Pons (tissue), 1 donor: ENCODE measurements around the gene USP26.
"Not testable (repeated sequence)": the region's sequence is repeated elsewhere in the genome, so short reads cannot be mapped to it uniquely, and the experiment has no call there.

Source experiments
- DNase-seq: peaks from one replicate; pipeline ENCODE4 v3.0.0-alpha.2; 2016; ENCODE audit warnings: low spot score

USP26 gene, protein sequence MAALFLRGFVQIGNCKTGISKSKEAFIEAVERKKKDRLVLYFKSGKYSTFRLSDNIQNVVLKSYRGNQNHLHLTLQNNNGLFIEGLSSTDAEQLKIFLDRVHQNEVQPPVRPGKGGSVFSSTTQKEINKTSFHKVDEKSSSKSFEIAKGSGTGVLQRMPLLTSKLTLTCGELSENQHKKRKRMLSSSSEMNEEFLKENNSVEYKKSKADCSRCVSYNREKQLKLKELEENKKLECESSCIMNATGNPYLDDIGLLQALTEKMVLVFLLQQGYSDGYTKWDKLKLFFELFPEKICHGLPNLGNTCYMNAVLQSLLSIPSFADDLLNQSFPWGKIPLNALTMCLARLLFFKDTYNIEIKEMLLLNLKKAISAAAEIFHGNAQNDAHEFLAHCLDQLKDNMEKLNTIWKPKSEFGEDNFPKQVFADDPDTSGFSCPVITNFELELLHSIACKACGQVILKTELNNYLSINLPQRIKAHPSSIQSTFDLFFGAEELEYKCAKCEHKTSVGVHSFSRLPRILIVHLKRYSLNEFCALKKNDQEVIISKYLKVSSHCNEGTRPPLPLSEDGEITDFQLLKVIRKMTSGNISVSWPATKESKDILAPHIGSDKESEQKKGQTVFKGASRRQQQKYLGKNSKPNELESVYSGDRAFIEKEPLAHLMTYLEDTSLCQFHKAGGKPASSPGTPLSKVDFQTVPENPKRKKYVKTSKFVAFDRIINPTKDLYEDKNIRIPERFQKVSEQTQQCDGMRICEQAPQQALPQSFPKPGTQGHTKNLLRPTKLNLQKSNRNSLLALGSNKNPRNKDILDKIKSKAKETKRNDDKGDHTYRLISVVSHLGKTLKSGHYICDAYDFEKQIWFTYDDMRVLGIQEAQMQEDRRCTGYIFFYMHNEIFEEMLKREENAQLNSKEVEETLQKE

DNA sequence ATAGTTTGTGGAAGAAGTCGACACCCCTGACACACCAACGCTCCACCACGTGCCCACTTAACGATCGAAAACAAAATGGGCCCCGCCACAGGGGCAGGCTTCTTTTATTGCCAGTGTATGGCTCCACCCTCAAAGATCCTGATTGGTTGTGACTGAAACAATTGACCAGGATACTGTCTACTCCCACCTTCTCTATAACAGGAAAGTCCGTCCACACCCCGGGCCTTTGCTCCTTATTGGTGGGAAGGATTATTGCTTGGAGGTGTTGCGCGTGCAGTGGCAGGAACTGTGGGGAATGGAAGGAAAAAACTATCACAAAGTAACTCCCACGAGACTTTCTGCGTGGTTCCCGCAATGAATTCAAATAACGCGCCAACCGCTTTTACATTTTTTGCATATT is at the start of gene USP26:
Gene USP26, minus strand, starts transcription at position 79 of the 400 bp plus-strand sequence. CDS start 68,889 bp downstream, outside the sequence.
- DNase-seq: no peak

DNA sequence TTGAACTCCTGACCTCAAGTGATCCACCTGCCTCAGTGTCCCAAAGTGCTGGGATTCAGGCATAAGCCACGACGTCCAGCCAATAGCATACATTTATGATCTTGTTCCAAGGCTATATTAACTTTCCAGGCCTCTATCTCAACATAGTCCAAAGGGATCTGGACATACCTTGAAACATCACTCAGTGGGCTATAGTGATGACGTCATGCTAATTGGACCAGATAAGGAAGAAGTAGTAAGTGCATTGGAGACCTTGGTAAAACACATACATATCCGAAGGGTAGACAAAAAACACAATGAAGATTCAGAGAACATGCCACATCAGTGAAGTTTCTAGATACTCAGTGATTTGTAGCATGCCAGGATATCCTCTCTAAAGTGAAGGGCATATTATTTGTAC is 37.4 kb upstream of the USP26 start:
- DNase-seq: no peak

DNA sequence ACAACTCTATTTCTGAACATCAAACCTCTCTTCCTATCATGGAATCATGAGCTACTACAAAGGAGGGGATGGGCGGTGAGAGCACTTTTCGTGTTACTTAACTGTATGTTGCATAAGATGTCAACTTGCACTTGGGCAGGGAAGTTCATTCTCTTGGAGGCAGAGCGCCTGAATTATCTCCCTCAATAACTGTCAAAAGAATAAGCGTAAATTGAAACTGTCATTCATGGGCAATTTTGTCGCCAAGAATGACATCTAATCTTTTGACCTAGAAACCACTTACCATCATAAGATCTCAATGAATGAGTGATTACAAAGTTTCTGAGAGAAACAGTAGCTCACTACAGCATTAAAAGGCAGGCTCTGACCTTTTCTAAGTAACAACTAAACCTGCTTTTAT is 23.5 kb upstream of the USP26 start:
- DNase-seq: no peak

DNA sequence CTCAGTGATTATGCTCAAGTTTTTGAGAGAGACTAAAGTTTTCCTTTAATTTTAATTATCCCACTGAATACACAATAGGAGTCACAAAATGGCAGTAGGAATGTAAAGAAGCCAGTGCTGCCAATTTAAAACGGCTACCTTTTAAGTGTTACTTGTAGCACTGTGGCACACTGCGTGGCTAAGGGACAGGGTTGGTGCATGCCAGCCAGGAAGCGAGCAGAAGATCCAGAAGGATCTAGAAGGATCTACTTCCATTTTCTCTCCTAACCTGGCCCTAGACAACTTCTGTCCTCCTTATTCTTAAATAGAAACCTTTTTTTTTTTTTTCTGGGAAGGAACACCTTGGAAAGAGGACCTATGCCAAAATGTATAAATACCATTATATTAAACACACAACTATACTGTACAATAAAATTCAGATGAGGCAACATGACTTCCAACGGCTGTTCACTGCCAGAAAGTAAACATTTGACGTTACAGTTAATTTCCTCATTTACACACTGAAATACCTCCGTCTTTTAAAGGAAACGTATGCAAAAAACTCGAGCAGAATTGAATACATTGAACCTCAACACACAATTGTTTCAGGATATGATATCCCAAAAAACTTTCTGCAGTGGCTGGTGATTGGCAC is 2.7 kb downstream of the USP26 start:
- no peak for DNase-seq

DNA sequence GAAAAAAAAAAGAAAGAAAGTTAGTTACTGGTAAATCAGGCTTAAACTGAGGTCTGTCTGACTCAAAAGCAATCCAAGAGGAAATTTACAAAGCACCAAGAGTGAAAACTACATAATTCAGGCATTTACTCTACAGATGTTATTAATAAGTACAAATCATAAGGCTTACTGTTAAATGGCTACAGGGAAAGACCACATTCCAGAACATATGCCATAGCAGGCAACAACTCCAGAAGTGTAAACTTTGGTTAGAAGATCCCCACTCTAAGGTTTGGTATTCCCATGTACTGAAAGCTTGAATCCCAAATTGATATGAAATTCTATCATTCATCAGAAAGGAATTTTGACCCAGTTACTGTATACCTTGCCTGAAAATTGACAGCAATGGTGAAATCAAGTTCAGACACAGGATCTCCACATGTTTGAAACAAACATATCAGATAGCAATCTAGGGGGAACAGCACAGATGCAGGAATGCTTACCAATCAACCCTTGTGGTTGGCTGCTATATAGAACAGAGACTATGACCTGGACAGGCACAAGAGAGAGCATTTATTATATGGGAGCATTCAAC is 6.6 kb downstream of the USP26 start:
- DNase-seq: no peak

DNA sequence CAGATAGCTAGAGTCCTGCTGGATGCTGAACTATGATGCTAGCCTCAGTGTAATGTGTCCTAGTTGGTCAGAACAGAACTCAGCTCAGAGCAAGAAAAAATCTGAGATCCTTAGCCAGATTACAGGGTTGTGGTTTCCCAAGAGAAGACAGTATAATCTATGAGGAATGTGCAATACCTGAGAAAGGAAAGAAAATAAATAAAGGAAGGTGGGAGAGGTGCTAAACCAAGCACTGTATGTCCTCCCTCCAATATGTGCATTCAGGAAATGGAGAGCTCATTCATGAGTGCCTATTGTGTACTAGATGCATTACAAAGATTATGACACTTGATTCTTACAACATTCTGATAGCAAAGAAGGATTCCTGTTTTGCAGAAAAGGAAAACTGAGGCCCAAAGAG is 7.5 kb downstream of the USP26 start:
- DNase-seq: no peak

DNA sequence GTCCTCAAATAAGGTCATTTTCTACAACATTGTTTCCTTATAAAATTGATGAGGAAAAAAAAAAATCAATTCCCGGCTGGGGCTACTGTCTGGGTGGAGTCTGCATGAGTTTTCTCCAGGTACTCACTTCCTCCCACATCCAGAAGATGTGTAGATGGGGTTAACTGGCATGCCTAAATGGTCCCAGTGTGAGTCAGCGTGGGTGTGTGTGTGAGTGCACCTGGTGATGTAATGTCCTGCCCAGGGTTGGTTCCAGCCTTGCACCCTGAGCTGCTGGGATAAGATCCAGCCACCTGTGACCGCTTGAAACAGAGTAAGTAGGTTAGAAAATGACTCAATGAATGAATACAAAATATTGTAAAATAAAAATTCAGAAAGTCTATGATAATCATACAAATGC is 11.1 kb downstream of the USP26 start:
- DNase-seq: no peak

DNA sequence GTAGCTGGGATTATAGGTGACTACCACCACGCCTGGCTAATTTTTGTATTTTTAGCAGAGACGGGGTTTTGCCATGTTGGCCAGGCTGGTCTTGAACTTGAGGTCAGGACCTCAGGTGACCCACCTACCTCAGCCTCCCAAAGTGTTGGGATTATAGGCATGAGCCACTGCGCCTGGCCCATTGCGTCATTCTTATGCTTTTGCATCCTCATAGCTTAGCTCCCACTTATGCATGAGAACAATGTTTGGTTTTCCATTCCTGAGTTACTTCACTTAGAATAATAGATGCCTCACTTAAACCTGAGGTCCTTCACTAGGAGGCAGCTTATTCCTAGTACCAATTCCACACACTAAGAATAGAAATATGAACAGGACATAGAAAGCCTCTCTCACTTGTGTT is 11.9 kb downstream of the USP26 start:
- not testable (repeated sequence) for DNase-seq

DNA sequence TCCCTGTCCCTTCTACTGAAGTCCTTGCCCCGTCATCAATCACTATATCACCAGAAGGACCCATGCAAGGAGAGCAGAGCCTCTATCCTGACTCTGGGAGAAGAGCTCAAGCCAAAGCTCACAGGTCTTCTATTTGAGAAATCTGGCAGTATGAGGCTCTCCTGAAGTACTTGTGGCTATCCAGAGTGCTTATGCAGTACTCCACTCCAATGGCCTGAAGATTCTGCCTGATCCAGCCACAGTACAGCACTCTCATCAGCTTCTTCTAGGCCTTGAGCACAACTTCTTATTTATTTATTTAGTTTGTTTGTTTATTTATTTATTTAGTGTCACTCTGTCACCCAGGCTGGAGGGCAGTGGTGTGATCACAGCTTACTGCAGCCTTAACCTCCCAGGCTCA is 13.0 kb downstream of the USP26 start:
- DNase-seq: no peak

DNA sequence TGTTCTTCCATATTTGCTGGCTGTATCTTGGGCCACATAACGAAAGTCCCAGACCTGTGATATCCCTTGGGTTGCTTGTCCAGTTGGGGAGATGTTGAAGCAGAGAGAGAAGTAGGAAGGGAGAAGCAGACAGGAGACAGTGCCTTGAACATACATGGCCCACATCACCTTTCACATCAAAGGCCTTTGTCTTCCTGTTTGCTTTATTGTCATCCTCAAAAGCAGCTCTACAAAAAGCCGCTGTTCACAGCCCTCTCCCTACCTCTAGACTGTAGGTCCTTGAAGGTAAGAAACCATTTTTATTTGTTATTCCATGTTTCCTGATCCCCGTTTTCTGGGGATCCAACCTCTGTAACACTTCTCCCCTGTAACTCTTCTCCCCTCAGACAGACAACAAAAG is 14.9 kb downstream of the USP26 start:
- no peak for DNase-seq

DNA sequence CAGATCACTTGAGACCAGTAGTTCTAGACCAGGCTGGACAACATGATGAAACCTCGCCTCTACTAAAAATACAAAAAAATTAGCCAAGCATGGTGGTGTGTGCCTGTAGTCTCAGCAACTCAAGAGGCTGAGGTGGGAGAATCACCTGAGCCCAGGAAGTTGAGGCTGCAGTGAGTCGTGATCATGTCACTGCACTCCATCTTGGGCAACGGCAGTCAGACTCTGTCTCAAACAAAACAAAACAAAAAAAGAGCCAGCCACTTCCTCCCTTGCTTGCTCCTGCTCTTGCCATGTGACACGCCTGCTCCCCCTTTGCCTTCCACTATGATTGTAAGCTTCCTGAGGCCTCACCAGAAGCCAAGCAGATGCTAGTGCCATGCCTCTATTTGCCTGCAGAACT is 19.1 kb downstream of the USP26 start:
- DNase-seq: not testable (repeated sequence)

DNA sequence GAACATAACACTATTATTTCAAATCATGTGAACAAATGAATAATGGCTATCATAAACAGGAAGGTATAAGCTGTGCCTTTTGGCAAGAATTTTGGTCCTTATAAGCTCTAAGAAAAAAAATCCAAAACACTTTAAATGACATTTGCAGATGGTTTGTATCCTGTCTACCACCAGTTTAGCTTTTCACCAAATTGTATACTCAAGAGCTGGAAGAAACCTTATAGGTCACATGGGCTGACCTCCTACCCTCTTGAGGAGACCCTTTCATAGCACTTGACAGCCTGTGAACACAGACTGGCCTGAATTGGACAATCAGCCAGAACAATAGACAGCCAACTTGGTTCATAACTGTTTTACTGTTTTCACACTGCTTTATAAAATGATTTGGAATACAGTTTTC is 24.3 kb downstream of the USP26 start:
- DNase-seq: no peak

DNA sequence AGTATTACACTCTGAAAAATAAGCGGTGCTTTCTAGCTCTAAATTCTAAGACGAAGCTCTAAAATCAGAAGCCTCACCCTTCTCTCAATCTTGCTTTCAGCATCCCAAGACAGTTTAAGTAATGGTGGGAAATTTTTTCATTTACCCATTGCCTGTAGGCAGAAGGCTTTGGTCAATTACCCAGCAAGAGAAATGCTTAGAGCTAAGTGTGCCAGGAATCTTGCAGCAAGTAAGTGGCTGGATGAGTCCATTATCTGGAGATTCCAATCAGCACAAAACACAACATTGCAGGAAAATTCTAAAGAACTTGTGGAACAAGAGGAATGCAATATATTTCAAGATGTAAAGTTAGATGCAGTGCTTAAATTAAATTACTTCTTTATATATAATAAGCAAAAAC is 28.4 kb downstream of the USP26 start:
- no peak for DNase-seq

DNA sequence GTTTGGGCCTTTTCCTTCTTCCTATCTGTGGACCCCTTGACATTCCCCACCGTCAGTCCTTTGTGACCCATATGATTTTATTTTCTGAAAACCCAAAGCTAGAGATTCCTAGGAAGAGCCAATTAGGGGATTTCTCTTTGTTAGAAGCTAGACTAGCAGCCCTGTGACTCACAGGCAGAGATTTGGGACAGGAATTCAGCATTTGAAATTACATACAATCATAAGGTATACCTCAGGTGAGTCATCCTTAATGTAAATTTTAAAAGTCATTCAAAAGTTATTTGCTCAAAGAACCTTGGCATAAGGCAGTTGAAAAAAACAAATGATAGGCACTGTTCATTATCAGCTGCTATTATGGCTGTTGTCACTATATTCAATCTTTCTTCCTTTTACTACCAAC is 40.6 kb downstream of the USP26 start:
- no peak for DNase-seq

DNA sequence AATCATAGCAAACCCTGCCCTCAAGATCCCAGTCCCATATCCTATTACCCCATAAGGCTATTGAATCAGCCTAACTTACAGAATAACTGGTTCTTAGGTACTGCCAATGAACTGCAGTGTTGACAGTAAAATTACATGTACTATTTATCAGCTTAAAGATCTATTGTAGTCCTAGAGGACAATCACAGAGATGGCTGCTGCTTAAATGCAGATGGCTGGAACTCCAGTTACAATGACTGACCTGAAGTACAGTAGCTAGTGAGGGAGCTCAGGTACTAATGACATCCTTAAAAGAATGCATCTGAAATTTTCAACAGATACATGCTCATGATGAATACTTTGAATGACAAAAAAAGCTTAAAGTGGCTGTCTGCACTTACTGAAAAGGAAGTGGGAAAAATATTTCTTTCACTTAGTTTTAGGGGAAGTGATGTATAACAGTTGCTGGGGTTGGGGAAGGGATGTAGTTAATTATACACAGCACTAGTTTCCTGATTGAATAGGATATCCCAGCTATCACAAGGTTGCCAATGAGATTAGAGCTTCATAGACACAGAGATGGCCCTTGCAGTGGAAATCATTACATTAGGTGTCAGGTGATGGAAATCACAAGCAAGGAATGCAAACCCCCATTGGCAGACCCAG is 42.0 kb downstream of the USP26 start:
- DNase-seq: no peak

DNA sequence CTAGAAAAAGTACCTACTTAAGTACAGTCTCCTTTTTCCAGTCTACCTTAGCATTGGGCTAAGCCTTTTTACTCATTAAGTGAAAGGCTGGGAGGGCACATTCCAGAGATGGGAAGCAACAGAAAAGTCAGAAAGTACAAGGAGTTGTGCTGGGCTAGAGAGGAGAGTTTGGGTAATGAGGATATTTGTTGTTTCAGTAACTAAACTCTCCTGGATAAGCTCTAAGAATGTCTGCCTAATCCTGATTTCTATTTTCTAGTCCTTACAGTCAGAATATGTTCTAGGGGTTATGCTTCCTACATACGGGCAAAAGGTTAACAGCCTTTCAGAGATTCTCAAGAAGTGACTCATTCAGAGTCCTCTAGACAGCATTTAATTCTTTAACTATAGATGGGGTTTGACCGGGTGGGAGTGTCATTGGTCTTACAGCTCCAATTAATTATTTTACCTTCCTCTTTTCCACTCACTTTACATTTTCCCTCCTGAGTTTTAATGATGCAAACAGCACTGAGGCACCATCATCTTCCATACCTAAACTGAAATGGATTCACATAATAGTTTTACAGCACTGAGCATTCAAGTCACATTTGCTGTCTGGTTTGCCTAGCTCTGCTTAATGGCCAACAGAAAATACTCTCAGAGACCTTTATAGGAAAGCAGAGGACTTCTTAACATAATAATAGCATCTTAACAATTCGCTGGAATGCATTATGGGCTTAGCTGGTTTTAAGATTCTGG is 42.9 kb downstream of the USP26 start:
- DNase-seq: no peak

DNA sequence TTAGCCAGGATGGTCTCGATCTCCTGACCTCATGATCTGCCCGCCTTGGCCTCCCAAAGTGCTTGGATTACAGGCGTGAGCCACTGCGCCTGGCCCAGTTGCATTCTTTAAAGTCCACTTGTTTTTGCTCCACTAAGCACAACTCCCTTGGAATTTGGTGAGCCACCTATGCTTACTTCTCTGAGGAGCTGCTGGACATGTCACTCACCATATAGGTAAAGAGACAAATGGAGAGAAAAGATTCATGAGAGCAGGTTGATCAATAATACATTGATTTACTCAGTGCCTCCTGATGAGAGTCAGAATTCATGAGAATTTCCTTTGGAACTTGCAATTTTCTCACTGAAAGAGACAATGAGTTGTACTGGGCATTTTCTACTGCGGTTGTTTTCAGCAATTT is 48.2 kb downstream of the USP26 start:
- DNase-seq: no peak

DNA sequence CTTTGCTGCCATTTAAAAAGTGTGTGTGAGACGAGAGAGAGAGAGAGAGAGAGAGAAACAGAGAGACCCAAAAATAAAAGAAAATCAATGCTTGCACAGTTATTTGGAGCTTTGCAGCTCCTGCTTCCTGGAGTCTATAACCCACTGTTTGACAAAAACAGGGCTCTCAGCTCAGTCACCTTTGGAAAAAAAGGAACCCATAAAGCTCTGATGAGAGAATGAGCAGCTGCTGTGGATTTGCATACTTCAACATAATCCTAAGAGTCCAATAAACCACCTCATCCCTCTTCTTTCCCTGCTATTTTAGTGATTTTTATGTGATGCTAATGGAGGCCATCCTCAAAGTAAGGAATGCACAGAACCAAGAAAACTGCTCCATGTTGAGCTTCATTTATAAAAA is 50.3 kb downstream of the USP26 start:
- no peak for DNase-seq

DNA sequence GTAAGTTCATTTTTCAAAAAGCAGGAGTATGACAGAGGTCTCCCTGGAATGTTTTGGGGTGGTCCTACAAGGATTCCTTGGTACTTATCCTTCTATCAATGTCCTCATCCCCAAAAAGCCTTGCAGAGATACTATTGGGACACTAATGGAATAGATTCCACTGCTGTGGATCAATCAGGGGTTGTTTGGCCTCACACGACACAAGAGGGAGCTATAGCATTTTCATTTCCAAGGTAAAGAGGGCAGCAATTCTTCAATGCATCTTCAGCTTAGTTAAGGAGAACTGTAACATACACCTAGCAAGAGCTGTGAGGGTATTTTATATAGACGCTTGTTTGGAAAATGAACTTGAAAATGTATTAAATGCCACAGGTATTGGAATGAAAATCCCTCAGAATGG is 50.9 kb downstream of the USP26 start:
- DNase-seq: peak; percentile 18

DNA sequence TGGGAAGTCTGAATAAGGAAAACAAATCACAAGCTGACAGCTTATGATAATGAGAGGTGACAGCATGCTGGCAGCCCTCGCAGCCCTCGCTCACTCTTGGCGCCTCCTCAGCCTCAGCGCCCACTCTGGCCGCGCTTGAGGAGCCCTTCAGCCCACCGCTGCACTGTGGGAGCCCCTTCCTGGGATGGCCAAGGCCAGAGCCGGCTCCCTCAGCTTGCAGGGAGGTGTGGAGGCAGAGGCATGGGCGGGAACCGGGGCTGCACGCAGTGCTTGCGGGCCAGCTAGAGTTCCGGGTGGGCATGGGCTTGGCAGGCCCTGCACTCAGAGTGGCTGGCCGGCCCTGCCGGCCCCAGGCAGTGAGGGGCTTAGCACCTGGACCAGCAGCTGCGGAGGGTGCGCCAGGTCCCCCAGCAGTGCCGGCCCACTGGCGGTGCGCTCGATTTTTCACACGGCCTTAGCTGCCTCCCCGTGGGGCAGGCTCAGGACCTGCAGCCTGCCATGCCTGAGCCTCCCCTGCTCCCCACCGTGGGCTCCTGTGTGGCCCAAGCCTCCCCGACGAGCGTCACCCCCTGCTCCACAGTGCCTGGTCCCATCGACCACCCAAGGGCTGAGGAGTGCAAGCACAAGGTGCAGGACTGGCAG is 52.6 kb downstream of the USP26 start:
- DNase-seq: not testable (repeated sequence)

DNA sequence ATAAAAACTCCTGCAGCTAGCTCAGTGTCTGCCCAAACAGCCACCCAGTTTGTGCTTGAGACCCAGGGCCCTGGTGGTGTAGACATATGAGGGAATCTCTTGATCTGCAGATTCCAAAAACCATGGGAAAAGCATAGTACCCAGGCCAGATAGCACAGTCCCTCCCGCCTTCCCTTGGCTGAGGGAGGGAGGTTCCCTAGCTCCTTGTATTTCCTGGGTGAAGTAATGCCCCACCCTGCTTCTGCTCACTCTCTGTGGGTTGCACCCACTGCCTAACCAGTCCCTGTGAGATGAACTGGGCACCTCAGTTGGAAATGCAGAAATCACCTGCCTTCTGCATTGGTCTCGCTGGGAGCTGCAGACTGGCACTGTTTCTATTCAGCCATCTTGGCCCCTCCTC is 54.6 kb downstream of the USP26 start:
- no peak for DNase-seq
